GM18502 (cell line): ENCODE data around the gene ZNF503.
A peak's percentile ranks its signal among the peaks of the same experiment; 100 is the strongest.
"Not testable (repeated sequence)": the region's sequence is repeated elsewhere in the genome, so short reads cannot be mapped to it uniquely, and the experiment has no call there.

Experiments
- ATAC-seq: cut with Tn5 transposase; IDR thresholded peaks from one replicate; pipeline ENCODE4 v1.9.1; 2021; ENCODE audit warnings: mild to moderate bottlenecking; ENCODE audit not compliant: unreplicated experiment, poor library complexity

The ZNF503 gene

DNA sequence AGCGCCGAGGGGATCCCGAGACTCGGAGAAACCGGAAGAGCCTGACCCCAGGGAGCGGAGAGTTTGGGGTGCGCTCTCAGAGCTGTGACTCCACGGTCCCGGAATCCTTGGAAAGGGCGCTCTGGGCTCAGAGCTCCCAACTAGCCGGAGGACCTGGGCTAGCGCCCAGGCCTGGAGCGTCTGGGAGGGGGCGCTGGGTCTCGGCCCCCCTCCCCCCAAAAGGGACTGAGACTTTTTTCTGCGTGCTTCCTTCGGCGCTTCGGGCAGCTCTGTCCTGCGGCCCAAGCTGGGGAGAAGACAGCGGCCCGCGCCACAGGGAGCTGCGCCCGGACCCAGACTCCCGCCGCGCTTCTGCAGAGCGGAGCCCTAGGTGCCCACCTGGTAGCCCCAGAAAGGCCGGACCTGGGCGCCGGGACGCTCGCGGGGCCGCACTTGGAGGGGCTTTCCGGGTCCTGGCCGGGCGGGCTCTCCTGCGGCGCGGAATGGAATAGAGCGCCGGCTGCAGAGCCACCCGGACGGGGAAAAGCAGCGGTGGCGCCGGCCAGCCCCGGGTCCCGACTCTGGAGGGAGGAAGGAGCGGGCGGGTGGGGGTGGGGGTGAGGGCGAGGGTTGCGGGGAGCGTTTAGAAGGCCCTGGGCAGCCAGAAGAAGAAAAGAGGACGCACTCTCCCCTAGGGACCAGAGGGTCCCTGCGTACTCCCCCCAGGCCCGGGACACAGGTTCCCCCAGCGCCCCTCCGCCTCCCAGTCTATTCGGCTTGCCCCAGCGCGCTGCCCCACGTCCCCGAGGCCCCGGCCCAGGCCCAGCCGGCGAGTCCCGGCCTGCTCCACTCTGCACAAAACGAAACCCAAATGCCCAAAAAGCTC lies 4.7 kb downstream of the ZNF503 start:
- ATAC-seq = no peak

DNA sequence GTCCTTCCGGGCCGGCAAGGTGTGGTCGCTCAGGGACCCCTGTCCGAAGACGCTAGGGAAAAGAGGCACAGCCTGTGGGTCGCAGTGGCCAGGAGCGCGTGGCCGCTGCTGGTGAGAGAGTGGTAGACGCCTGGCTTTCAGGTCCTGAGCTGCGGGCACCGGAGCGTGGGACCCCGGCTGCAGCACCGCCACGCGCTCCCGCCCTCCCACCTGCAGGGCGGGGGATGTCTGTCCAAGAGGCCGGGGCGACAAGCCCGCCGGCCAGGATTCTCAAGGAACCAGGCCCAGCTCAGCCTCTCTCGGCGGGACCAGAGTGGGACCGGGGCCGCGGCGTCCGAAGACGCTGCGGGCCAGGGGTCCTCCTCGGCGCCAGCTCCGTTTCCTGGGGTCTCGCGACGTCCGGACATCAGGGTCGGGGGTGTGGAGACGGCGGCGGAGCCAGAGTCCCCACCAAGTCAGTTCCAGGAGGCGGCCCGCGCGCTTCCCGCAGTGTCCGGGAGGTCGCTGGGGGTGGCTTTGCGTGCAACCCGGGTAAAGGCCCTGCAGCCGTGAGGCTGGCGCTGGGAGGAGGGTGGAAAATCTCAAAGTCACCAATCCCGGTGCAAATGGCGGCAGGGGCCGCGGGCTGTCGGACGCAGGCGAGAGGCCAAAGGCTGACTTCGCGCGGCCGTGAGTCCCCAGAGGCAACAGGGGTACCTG lies 5.5 kb downstream of the ZNF503 start:
- no peak for ATAC-seq

DNA sequence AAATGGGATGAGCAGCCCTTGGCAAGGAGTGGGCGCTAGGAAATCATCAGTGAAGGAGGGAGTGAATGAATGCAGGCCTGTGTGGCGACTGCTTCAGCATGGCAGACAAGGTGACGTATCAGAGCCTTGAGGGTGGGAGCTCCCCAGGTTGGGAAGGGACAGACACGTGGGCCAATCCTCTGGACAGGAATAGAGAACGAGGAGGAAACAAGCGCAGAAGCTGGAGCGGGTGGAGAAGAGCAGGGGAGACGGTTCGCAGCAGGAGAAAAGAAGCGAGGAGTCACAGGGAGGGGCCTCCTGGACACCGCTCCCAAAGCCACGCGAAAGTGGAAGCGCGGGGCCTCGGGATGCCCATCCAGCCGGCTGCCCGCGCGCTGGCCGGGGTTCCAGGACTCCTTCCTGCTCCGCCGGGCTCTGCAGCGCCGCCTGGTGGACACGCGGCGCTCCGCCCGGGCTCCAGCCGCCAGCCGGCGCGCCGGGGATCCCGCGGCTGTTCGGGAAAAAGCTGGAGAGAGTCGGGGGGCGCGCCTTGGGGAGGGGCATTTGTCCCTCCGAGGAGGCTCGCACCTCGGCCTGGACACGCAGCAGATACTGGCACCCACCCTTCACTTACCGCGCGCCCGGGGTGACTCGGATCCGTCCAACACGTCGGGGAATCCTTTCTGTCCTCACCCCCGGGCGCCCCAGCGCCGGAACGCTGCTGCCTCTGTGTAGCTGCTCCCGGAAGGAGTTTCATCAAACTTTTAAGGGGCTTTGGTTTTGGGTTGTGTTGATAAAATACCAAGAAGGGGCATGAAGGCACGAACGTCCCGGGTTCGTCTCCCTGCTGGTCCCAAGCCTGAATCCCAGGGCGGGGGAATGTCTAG lies 6.3 kb downstream of the ZNF503 start:
- ATAC-seq = no peak

DNA sequence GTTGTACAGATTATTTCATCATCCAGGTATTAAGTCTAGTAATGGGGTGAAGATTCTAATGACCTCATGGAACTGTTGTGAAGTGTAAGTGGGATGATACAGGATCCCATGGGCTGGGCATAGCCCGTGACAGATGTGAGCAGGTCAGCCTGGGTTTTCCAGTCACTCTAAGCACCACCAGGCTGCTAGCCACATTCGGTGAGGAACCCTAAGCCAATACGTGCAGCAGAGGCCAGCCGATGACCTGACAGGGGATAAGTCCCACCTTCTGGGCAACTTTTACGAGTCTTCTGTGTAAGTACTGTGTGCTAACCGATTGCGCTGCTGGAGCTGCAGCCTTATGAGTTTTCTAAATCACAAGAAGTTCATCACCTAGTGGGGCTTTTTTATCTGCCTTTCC lies 7.3 kb downstream of the ZNF503 start:
- no peak for ATAC-seq

DNA sequence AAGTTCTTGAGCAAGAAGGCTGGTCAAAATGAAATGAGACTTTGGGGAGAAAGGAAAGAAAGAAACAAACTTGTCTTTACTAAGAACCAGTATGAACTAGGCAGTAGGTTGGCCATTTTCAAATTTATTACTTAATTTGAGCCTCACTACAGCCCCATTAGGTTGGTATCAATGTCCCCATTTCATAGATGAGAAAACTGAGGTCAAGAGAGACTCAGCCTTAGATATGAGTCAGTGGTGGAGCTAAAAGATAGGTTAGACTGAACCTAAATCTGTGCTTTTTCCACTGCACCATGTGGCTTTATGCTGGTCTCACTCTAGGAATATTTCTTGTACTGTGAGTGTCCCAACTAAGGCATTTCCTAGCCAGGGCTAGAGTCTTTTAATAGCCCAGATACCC lies 8.8 kb downstream of the ZNF503 start:
- ATAC-seq = no peak

DNA sequence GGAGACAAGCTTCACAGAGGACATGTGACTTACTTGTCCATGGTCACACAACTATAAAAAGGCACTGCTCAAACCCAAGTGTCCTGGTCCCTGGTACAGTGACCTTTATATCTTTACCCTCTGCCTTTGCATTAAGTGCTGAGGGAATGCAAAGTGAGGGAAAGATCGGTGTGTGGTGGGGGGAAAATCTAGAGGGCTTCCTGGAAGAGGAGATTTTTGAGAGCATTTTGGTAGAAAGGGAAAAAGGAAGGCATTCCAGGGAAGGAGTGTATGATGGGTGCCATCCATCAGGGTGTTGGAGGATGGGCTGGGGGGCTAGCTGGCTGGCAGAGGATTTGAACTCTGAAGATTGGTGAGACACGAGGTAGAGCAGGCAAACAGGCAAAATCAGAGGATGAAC lies 9.3 kb downstream of the ZNF503 start:
- no peak for ATAC-seq

DNA sequence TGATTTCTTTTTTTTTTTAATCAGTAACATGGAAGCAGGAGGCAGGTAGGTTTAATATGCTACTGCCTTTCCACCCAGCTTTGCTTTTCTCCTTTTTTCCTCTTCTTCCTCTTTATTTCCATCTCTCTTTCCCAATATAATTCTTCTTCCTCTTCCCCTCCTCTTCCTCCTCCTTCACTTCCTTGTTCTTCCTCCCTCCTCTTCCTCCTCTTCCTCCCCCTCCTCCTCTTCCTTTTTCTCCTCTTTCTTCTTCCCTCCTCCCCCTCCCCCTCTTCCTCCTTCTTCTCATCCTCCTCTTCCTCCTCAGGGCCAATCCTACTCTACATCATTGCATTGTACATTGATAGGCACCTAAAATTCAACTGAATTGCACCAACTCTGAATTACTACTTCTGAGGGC lies 11.4 kb downstream of the ZNF503 start:
- ATAC-seq = no peak

DNA sequence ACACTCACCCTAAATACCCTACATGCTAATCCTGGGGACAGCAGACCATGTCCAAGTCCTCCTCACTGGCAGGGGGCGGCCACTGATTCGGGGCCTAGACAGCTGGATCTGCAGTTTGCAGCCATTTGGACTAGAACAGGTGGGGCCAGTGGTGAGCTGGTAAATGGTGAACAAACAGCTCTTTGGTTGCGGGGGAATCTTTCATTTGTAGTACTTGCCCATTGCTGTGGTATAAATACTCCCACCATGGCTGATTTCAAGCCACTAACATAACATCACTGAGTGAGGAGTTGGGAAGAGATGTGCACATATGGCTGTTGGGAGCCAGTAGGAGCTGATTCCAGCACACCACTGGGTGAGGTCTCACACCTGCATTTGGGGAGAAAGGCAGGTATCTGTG lies 13.5 kb downstream of the ZNF503 start:
- no peak for ATAC-seq

DNA sequence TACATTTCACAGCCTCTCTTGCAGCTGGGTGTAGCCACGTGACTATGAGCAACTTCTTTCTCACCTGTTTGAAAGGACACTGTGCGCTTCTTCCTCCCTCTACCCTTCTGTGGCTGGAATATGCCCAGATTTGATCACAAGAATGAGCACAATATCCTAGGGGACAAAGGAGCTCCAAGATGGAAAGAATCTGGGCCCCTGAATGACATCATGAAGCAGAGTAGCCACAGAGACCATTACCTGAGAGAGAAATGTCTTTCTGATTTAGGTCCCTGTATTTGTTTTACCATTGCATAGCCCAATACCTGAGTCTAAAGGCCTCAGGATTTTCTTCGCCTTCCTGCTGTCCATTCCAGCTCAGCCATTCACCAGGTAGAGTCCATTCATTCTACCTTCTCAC lies 15.4 kb downstream of the ZNF503 start:
- ATAC-seq = no peak

DNA sequence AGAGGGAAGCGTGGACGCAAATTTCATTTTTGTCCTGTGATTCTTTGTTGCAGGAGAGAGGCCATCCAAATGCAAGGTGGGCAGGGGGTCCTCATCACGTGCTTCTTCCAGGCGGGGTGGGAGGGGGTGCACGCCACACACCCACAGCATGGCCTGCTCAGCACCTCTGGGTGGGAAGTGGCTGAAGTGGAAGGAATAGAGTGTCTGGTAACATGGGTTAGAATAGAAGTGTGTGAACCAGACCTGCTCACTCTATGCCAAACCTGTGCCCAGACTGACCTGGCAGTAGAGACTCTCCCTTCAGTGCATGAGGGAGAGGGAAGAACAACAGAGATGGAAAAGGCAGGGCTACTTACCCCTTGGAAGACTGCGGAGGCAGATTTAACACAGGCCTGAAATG lies 21.7 kb downstream of the ZNF503 start:
- no peak for ATAC-seq

DNA sequence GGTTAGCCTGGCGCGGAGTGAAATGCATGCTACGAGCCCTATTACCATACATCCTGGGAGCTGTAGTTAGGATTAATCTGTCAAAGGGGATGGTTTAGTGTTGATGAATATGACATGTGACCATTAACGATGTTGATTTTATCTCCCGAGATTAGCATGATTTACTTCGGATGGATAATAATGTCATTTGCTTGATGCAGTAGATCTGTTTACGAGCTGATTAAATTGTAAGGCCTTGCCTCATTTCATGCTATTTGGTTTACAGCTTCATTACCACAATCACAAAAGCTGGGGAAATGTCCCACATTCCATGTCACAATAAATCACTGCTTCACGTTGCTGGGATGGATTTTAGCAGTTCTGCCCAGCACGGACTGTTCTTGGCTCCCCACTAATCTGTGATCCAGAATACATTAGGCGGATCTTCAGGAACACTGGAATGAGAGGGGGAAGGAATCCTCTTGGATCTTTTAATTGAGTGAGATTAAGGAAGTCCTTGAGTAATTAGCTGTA lies 22.3 kb downstream of the ZNF503 start:
- ATAC-seq = no peak

DNA sequence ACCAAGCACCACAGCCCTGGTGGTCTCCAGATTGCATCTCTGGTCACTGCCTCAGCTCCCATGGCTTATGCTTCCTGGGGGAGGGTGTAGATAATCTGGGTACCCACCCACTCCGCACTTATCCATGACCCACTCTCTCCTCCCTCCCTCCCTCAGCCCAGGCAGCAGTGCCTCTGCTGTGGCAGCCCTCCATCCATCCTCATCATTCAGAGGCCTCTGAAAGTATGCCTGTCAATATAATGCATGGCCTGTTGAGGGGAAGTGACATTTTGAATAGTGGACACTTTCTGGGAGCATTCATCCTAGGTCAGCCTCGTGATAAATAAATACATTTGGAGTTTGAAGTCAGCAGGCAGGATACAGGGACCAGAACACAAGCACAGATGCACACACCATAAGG lies 23.2 kb downstream of the ZNF503 start:
- no peak for ATAC-seq

DNA sequence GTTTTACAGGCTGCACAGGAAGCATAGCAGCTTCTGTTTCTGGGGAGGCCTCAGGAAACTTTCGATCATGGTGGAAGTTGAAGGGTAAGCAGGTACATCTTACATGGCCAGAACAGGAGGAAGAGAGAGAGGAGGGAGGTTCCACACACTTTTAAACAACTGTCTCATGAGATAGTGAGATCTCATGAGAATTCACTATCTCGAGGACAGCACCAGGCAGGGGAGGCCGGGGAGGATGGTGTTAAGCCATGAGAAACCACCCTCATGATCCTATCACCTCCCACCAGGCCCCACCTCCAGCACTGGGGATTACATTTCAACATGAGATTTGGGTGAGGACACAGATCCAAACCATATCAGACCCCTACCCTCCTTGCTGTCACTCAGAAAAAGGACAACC lies 23.7 kb downstream of the ZNF503 start:
- ATAC-seq = no peak

DNA sequence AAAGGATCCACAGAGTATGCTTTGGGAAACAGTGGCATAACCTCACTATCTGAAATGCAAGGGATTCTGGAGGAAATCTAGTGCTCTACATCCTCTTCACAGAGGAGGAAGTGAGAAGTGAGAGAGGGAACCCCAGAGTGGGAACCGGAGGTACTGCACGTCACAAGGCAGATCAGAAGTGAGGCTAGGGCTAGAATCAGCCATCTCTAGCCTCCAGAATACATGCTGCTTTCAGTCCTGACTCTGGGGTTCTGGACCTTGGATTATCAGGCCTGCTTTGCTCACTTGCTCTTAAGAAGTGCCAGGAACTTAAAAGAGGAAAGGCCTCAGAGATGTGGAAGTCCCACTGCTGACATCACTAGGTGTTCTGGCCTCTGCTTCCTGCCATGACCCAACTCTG lies 25.7 kb downstream of the ZNF503 start:
- peak; percentile 98 for ATAC-seq

DNA sequence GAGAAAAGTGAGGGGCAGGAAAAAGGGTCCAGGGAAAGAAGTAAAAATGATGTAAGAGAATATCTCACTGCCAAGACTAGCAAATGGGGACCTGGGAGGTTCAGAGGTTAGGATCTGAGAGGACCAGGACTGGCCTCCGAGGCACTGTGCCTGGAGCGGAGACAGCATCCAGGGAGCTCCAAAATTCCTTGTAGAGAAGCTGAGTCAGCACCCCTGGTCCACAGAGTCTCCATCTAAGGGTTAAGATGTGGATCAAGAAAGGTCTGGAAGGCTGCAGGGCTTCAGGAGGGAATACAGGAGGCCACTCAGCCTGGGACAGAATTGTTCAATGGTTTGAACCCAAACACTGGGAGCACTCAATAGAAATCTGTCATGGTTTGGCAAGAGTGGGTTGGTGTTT lies 30.6 kb downstream of the ZNF503 start:
- no peak for ATAC-seq

DNA sequence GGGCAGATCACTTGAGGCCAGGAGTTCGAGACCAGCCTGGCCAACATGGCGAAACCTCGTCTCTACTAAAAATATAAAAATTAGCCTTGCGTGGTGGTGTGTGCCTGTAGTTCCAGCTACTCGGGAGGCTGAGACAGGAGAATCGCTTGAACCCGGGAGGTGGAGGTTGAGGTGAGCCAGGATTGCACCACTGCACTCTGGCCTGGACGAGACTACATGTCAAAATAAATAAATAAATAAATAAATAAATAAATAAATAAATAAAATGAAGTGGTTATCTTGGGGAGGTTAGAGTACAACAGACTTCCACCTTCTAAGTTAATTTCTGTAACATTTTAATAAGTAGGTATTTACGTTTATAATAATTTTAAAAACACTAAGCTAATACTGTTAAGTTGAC lies 31.7 kb downstream of the ZNF503 start:
- ATAC-seq = not testable (repeated sequence)

DNA sequence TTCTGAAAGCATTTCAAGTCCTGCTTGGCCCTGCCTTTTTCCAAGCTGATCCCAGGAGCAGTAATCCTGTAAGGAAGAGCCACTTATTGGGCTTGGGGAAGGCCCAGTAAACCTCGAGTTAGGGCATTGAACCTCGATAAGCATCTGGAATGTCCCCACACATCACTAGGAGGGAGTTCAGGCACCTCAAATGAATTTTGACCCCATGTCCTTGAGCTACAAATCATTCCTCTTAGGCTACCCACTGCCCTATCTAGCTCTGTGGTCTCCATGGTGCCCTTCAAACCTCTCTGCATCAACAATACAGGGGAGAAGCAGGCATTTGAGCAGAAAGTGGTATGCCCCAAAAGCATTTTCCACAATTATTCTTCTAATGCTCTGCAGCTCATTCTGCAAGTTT lies 33.7 kb downstream of the ZNF503 start:
- no peak for ATAC-seq

DNA sequence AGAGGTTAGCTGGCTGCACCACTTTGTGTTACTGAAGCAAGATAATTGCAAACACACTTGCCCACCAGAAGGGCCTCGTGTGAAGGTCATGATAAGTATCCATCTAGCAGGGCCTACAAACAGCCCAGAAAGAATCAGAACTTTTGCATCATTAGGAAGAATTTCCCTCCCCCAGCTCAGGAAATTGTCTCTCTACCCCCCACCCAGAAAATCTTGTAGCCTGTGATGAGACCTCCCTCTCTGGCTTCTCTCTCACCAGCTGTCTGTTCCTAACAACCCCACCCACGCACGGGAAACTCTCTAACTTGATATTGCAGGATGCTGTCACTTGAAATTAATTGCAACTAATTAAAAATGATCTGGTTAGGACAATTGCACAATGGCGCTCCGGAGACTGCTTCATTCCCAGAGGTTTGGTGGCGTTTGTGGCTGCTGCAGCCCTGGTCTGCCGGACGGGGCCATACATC lies 34.5 kb downstream of the ZNF503 start:
- ATAC-seq = no peak

DNA sequence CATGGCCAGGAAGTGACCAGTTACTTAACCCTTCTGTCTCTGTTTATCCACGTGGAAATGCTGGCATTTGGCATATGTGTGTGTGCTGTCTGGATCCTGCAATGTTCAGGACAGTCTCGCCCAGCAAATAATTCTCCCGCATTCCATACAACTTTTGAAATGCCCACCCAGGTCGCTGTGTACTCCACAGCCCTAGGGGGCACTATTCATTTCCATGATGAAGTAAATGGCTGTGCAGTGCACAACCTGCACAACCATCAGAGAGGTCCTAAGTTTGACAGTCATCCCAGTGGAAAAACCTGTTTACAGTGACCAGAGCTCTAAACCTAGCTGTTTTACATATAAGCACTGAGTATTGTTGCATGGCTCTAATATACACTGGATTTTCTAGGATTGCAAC lies 38.1 kb downstream of the ZNF503 start:
- ATAC-seq = no peak

DNA sequence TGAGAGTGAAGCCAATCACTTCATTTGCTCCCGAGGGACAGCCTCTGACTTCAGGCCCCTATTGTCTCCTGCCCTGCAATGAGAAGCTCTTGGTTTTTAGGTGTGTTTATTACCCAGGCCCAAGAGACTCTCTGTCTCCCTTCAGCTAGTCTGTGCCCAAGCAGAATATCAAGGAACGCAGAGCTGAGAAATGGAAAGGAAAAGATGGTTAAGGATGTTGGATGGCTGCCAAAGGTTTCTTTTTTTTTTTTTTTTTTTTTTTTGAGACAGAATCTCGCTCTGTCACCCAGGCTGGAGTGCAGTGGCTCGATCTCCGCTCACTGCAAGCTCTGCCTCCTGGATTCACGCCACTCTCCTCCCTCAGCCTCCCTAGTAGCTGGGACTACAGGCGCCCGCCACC lies 41.7 kb downstream of the ZNF503 start:
- not testable (repeated sequence) for ATAC-seq
